T-helper 22 cell (primary cell): ENCODE results near the gene HDAC9.
"Not testable (repeated sequence)": the region's sequence is repeated elsewhere in the genome, so short reads cannot be mapped to it uniquely, and the experiment has no call there.

ENCODE experiments used
- DNase-seq: peaks from one replicate; pipeline ENCODE4 v3.0.0-alpha.2; 2020; ENCODE audit warnings: low read depth

Gene HDAC9

GRCh38 chr7:18727115-18727870, 231.7 kb downstream of the HDAC9 start:
- DNase-seq: no peak

DNA sequence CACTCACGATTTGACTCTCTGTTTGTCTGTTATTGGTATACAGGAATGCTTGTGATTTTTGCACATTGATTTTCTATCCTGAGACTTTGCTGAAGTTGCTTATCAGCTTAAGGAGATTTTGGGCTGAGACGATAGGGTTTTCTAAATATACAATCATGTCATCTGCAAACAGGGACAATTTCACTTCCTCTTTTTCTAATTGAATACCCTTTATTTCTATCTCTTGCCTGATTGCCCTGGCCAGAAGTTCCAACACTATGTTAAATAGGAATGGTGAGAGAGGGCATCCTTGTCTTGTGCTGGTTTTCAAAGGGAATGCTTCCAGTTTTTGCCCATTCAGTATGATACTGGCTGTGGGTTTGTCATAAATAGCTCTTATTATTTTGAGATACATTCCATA, 240.5 kb downstream of the HDAC9 start:
- DNase-seq: not testable (repeated sequence)

GRCh38 chr7:18740579-18740988, 245.0 kb downstream of the HDAC9 start:
- DNase-seq: no peak

DNA sequence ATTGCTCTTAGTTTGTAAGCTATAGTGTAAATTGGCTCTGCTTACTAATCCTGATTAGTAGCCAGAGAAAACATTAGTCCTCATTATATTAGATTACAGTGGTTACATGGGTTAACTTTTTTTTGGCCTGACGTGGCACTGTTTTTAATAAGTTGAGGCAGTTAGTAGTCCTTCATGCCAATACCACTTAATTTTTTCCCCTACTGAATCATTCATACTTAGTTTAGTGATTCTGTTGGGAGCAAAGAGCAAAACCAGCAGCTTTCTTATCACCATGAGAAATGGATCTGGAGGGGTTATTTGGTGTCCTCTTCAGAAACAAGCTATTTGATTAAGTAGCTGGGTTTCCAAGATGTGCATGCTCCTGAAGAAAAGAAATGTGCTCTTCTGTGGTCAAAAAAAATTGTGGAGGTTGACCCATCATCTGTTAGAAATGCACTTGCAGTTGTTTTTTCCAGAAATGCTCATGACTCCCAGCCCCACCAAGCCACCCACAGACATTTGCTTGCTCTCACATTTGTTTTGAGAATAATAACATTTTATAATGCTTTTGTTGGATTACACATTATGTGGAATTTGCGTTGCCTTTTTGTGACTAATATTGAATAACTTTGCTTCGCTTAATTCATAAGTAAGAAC, 258.5 kb downstream of the HDAC9 start:
- no peak for DNase-seq

DNA sequence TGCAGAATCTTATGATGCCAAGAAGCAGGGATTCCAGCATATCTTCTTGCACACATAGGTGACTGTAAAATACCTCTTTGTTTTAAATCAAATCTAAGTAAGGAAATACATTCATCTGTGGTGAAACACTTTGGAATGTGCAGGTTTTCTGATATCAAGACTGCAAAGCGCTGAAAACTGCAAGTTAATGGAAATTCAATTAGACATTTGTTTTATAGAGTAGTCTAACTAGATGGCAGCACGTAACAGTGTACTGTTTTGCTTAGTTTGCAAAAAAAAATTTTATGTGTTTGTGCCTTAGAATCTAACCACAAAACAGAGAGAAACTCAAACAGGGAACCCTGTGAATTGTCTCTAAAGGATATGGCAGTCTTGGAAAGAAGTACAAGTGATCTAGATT, 259.2 kb downstream of the HDAC9 start:
- no peak for DNase-seq

DNA sequence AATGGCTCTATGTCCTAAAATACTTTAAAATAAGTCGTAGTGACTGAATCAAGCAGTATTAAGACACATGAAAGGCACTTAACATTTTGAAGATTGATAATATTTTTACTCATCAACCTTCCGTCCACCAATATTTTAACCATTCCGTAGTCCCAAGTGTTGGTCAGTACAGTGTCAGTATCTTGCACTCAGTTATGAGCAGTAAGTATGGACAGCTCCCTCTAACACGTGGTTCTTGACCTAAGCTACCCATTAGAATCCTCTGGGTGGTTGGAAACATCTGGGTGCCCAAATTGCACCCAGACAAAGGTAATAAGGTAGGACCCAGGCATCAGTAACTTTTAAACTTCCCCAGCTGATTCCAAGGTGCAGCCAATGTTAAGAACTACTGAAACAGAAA, 260.2 kb downstream of the HDAC9 start:
- DNase-seq: no peak

DNA sequence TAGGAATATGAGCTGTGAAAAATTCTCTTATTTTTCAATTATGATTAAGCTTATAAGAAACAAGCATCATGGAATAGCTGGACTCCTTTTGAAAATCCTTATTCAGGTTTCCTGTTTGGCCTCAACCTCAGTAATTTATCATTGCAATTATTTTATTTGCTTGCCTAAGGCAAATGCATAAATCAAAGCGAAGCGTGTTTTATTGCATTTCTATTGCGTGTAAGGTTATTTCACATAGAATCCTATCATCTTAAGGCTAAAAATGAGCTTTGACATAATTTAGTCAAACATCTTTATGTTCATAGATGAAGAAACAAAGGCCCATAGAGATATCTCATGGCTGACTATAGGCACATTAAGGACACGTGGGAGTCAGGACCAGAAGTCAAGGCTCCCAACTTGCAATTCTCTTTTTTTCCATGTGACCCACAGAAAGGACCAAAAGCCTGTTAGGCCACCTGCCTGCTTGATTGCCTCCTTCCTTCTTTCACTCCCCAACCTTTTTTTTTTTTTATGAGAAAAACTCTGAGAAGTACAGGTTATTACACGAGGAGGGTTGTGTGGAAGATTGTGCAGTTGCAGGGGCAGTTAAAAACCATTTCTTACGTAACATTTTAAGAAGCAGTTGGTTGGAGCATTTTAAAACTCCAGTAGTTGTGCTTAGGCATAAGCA, 261.0 kb downstream of the HDAC9 start:
- DNase-seq: no peak

DNA sequence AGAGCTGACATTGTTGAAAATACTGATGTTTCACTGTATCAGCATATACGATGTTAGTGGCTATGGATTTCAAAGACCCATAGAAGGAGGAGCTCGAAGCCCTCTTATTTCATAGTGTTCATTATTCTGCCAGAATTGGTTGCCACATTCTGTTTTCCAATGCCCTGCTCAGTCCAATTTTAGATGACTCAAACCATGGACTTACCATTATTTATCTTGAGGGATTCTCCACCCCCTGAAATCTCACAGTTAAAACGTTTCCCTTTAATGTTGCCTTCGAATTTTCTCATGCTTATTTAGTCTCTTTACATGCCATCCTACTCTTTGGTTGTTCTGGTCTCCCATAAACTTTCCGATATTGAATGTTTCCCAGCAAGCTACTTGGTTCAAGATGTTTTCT, 264.5 kb downstream of the HDAC9 start:
- DNase-seq: no peak

DNA sequence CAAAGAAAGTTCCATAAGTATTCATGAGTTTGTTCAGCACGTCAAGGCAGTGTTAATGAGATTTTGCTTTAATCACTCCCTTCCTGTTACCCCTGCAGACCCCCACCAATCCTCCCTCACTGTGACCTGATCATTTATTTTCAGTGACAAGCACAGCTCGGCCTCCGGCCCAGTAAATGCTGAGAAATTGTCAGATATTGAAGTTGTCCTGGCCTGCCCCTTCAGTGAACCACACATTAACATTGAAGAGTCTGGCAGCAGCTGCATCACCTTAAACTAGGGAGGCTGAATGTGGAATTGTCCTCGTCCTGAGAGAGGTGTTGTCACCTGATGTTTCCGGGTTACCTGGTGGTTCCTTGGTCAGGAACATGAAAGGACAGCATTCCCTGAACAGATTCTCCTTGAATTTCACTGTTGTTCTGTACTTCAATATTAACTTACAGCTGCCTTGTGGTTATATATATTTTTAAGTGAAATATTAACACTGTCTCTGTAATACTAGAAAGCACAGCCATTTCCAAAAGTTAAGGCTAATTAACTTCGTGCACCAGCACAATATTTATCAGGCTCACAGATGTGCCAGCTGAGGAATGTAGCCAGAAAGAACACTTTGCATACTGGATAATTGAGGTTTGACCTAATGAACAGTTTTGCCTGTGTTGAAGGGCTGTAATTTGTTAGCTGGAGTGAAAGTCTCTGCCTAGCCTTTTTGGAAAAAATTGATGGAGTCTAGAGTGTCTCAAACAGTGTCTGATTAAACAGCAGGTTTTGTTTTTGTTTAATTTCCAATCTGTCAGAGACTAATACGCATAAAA, 265.3 kb downstream of the HDAC9 start:
- DNase-seq: no peak

- no peak for DNase-seq
Measured at GRCh38 chr7:18762189-18762588, 266.6 kb downstream of the HDAC9 start.

DNA sequence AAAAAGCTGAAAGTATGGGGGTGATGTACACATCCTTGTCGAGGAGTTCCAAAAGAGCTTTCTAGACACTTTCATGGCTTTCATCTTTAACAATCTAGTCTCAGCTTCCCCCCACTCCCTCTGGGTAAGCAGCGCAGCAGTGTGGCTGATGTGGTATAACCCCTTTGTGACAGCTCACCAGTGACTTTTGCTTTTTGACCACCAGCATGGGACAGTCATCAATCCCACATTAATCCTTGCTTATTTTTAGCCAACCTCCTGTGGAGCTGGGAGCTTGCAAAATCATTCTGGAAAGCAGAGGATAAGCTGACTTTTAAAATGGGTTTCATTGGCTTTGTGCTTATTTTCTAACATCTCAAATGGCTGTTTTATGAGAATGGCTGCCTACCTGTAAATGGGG, 272.7 kb downstream of the HDAC9 start:
- no peak for DNase-seq

- no peak for DNase-seq
Measured at GRCh38 chr7:18770154-18770811, 274.7 kb downstream of the HDAC9 start.

DNA sequence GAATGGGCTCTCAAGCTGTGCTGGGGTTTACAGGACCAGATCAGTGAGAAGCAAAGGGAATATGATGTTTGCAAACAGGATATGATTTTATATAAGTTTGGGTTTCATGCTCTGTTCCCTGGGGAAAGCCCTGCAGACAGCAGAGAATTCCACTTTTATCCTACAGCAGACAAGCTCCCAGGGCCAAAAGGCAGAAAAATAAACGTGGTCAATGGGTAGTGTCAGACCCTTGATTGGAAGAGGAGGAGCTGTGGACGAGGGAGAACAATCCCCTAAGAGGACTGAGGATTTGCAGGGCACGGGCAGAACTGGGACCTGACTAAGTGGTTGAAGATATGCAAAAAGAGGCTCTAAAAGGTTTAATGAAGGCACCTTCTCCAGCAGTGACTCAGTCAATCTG, 275.3 kb downstream of the HDAC9 start:
- no peak for DNase-seq

- no peak for DNase-seq
Measured at GRCh38 chr7:18771834-18772566, 276.5 kb downstream of the HDAC9 start.

DNA sequence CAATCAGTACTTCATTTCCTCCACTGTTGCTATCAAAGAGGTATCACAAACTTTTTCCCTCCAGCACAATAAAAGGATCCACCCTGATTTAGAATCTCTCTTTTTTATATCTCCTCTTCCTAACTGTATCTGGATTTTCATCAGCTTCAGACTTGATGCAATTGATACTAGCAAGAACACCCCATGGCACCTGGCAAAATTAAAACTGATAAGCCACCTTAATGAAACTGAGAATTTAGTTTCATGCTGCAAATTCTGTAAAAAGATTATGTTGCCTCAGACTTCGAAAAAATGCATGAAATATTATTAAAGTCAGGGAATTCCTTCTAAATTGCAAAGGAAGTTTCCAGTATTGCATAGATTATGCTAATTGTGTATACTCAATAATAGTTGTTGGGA, 277.0 kb downstream of the HDAC9 start:
- DNase-seq: no peak

- DNase-seq: no peak
Measured at GRCh38 chr7:18777314-18777713, 281.8 kb downstream of the HDAC9 start.

DNA sequence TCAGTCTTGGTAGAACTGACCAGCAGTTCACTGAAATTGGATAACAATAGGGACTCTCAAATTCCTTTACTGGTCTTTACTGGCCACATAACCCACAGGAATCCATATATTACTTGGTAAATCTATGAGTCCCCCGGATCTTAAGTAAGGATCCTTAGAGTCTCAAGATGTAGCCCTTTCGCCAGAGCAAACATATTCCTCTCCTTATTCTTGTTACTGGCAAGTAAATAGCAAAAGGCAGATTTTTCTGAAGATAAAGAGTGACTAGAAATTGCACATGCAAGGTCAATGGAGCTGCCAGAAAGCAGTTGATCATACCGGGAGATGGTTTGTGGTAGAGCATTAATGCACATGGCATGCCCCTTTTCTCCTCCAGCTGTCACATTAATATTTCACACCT, 283.0 kb downstream of the HDAC9 start:
- no peak for DNase-seq

DNA sequence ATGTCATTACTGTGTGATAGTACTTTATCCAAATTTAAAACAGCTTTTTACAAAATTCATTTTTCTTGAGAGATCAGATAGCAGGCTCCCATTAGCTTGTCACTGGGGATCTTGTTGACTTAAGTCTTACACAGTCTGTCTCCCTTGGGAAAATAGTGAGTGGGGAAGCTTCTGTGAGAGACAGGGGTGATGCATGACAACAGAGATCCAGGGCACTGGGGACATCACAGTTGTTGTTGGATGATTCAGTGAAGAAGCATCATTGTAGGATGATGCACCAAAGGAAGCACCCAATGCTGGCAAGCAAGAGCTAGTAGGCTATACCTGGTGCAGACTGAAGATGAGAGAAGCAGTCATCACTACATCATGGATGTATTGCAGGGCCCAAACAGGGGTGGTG, 284.7 kb downstream of the HDAC9 start:
- no peak for DNase-seq

- no peak for DNase-seq
Measured at GRCh38 chr7:18780938-18781337, 285.4 kb downstream of the HDAC9 start.

DNA sequence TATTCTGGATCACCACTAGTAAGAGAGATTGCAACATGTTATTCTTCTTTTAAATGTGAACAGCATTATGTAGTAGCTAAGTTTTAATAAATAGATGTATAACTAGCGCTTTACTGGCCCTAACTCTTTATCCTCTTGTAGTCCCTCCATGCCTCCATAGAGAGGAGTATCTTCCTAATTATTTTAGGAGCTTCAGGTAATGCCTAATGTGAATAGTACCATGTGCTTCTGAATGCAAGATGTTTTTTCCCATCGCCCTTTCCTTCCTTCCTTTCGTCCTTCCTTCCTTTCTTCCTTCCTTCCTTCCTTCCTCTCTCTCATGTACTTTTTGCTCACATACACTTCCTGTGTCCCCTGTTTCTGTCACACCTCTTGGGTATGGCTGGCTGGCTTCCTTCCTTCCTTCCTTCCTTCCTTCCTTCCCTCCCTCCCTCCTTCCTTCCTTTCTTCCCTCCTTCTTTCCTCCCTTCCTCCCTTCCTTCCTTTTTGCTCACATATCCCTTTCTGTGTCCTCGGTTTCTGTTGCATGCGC, 290.7 kb downstream of the HDAC9 start:
- DNase-seq: no peak

DNA sequence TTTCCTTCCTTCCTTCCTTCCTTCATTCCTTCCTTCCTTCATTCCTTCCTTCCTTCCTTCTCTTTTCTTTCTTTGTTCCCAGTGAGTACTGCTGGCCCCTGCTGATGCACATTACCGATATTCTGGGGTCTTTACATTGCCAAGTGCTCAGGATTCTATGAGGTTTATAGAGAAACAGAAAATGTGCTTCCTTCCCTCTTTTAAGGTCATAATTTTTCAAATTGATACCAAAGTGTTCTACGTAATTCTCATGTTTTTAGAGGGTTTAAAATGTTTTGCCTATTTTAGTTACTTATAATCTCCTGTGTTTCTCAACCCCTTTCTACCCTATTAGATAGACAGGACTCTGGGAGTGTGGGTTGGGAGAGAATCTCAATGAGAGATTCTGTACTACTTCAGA, 291.2 kb downstream of the HDAC9 start:
- no peak for DNase-seq
